NCI-H524 (cell line): ENCODE measurements around the gene SLC8A2.
A peak's percentile ranks its signal among the peaks of the same experiment; 100 is the strongest.

ENCODE experiments used
- DNase-seq, 2 experiments: peaks; one replicate each; lab custom pipeline; 2025; lab: John Stamatoyannopoulos, UW

Gene SLC8A2

DNA sequence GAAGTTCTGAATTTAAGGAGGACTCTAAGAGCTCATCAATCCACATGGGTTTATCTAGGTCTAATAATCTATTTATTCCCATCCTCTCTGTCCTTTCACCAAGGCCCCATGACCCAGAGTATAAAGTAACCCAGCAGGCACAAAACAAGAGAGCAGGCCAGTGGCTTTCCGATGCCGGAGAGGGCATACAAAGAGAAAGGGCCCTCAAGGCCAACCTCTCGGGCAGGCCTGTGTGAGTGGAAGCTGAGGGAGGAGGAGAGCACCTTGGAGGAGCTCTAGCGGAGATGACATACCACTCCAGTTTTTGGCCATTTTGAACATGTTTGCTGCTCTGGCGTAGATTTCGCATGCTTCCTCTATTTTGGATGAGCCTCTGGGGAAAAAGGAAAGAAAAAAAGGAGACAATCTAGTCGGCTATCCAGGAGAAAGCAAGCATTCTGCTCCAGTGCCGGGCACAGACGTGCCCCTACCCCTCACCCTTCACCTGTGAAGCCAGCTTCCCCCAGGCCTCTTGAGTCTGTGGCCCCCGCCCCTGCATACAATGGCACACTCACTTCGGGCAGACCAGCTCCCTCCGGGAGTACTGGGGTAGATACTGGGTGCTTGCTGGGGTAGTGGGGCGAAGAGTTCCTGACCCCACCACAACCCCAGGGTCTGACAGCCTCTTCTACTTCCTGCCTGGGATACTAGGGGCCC lies 31.6 kb upstream of the SLC8A2 start:
- DNase-seq = no peak

DNA sequence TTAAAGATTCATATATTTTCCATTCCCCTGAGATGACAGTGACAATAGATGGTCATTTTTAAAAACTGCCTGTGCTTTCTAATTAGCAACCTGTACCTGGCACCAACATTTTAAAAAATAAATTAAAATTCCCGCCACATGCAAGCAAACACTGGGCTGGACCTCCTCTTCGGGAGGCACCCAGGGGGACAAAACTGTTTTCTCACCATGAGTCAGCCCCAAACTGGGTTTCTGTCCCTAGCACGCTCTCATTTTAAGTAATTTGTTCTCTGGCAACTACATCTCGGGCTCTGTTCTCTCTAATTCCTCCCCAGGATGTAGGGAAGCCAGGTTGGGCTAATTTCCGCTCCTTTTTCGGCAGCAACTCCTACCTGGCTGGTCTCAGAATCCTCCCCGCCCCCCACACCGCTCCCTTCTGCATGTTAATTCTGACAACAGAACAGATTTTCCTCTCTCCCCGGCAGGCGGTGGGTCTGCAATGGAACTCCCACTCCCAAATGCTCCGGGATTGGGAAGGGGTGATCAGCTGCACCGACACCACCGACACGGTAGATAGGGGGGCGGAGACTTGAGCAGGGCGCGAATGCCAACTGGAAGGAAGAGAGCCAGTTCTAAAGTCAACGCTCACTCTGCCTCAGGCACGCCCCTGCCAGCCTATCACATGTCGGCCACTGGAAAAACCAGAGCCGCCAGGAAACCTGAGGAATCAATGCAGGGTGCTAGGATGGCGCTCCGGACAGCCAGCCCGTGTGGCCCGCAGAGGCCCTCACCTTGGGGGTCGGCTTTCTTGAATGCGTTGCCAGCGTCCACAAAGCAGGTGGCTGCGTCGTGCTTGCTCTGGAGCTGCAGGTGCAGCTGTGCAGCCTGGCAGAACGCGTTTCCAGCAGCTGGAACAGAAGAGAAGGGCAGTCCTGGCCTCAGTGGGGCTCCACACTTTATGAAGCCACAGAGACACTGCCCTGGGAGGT lies 28.5 kb upstream of the SLC8A2 start:
- DNase-seq = no peak

DNA sequence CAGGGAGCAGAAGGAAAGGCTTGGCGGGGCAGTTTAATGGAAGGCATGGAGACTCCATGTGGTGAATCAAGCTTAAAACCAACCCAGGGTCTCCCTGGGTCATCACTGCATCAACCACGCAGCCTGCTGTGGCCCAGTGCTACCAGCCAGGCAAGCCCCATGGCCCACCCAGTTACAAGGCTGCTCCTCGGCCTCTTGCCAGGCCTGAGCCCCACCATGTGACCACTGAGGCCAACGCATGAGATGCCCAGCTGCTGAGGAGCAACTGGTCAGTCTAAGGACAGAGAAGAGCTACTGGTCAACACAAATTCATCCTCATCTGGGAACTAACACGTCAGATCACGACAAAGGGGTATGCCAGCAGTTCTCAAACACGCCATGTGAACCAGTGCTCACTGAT lies 27.7 kb upstream of the SLC8A2 start:
- no peak for DNase-seq

DNA sequence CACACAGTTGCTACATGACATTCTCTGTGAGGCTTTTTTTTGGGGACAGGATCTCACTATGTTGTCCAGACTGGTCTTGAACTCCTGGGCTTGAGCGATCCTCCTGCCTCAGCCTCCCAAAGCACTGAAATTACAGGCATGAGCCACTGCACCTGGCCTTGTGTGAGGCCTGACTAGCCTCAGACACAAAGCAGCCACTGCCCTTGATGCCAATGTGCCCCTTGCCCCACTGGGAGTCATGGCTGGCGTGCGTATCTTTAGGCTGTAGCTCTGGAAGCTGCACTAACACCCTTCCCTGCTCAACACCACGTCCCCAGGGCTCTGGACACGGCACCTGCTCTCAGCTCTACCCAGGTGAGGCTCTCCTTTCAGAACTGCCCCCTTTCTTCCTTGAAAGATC lies 26.9 kb upstream of the SLC8A2 start:
- DNase-seq = no peak

DNA sequence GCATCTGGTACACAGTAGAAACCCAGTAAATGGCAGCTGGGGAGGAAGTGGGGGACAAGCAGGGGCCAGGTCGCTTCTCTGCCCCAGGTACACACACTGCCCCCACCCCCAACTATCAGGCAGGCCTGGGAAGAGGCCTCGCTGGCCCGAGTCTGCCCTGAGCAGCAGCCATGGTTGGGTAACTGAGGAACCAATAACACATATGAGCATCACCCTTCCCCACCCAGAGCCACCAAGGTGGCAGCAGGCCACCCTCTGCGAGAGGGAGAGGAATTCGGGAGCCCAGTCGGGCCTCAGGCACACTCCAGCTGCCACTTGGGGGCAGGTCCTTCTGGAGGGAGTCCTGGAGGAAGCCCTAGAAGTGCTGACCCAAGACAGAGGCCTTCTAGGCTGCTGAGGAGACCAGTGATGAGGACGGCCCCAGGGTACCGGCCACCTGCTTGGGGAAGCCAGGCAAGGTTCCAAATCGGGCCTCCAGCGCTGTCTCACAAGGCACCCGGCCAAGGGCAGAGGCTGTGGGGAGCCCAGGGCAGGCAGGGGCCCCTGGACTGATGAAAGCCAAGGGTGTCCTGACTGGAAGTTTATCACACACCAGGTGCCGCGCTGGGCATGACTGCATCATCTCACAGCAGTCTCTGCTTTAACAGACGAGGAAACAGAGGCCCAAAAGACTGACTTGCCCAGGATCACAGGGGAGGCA lies 26.3 kb upstream of the SLC8A2 start:
- DNase-seq = no peak

DNA sequence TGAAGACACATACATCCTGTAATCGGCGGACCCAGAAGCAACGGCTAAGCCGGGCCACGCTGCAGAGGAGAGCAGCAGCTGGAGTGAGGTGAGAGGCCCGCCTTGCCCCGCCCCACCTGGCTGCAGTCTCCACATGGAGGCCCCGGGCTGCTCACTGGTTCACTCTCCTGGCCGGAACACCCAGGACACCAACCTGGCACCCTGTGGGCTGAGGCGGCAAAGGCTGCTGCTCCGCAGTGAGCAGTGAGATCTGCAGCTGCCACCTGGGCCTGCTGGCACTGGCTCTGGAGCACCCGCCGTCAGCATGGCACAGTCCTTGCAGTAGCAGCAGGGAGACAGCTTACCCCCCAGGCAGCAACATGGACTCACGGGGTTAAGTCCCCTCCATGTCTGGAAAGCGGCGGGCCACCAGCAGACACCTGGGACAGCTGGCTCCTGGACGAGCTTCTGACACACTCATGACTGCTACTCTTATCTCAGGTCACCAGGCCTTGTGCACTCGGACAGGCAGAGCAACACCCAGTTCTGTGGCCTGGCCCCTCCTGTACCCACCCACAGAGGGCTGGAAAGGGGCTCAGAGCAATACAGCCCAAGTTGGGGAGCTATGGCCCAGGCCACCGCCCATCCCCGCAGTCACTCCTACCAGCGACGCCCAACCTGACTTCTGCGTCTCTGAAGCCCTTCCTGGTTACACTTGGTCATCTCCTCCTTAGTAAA lies 25.5 kb upstream of the SLC8A2 start:
- DNase-seq = peak; percentile 79 to 80

DNA sequence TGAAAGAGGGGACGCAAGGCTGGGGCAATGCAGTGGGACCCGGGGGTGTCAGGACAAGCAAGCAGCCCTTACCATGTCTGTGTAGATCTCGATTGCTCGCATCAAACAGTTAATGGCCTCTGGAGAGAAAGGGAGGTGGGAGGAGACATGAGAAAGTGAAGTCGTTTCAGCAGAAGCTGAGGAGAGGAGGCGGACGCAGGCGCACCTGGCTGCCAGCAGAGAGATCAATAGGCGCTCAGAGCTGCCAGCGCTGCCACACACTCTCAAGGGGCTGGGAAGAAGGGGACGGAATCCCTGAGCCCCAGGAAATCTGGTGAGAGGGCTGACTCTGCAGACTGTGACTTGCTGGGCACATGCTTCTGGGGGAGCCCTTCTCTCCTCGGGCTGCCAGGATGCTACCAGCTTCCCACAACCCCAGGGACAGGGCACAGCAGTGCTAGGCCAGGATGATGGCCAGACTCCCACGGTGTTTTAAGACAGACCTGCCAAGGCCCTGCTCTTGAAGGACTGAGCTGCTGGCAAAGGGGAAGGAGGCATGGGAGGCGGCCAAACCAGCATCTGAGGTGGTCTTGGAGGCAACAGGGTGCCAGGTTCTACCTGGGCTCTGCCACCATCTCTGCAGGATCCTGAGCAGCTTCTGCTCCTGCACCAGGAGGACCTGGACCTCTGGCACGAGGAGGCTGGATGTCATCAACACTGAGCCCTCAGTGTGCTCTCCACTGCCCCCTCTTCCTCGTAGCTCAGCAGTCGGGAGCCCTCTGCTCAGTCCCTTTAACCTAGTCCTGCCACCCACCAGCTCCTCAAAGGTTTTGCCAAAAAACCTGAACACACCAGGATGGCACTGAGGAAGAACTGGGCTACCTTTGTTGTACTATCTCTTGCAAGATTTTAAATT lies 24.0 kb upstream of the SLC8A2 start:
- peak; percentile 11 to 64 for DNase-seq

DNA sequence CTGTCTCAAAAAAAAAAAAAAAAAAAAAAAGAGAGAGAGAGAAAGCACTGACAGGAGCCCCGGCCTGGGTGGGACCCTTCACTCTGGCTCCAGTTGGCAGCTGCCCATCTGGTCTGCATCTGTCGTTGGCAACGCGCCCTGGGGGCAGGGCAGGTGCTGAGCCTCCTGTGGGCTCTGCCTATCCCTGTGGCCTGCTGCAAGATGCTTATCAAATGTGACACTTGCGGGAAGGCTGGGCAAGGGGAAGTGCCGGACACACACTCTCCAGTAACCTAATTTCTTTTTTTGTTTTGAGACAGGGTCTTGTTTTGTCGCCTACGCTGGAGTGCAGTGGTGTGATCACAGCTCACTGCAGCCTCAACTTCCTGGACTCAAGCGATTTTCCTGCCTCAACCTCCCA lies 23.0 kb upstream of the SLC8A2 start:
- peak; percentile 91 to 99 for DNase-seq

DNA sequence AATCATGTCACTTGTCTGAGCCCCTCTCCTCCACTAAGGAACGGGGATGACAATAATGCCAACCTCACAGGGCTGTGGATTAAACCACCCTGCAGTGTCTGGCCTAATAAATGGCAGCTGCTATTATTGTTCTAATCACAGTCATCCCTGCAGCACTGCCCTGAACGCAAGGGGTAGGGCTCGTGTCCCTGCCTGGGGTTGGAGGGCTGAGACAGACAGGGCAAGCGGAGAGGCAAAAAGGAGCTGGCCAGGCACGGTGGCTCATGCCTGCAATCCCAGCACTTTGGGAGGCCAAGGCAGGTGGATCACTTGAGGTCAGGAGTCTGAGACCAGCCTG lies 22.5 kb upstream of the SLC8A2 start:
- peak; percentile 31 to 67 for DNase-seq

DNA sequence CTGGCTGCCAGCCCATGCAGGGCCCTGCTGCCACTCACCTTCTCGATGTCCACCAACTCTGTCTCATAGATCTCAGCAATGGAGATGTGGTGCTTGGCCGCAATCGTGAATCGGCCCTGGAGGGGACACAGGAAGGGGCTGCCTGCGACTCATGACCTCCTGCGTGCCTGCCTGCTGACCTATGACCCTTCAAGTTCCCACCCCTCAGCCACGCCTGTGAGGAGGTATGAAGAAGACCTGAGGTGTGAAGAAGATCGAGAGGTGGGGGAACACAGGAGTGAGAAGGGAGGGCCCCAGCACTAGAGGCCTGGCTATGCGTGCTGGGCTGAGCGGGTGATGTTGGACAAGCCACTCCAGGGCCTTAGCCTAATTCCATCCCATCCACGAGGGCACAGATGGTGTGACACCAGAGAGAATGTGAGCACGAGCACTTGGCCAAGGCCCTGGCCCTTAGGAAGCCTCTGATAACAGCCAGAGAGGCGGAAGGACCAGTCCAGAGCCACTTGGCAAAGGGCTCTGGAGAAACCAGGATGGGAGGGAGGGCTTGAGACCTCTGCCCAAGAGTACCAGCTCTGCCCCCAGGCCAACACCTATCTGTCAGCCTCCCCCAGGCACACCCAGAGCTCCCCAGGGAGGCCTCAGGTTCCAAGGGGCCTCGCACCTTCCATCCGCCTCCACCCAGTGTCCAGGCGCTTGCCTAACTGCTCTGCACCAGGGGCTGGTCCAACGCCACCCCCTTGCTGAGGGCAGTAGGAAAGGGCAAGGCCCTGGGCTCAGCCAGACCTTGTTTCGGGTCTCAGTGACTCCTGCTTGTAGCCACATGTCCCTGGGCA lies 21.9 kb upstream of the SLC8A2 start:
- DNase-seq = peak; percentile 67 to 85

DNA sequence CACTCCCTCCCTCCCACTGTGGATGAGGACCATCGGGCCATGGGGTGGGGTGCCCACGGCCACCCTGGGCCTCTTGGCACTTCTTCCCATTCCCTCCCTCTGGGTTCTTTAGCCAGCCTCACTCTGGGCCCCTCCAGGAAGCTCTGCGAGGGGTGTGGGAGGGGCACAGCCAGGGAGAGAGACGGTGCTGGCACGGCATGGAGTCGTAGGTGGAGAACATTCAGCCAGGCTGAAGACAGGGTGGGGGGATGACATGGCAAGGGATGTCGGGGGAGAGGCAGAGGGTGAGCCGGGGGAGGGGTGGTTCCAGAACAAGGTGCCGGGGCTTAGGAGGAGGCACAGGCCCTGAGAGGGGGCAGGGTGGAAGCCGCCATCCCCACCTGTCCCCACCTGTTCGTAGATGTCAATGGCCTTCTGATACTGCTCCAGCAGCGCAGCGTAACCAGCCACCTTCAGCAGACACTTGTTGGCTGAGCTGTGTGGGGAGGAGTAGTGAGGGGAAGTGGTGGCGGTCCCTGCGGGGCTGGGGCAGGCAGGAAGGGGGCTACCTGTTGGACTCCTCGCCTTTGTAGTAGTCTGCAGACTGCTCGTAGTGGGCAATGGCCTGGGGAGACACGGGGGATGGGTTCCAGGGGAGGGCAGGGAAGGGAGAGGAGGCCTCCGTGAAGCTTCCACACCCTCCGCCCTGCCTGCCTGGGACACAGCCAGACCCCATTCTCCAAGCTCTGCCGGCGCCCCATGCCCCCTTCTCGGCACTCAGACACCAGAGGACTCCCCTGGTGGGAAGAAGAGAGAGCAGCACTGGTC lies 21.1 kb upstream of the SLC8A2 start:
- DNase-seq = no peak

DNA sequence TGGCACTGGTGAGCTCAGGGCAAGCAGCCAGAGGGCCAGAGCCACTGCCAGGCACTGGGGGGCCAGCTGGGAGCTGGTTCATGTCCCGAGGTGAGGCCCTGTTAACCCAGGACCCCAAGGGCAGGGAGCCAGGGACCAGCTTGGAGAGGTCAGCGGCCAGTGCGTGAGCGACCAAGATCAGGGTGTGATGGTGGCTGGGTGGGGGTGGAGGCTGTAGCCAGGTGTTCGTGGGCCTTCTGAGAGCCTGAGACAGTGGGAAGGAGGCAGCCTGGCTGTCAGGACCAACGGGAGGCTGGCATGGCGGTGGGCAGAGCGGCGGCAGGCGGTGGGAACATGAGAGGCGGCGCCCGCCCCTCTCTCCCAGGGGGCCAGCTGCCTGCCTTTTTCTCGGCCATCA lies 20.4 kb upstream of the SLC8A2 start:
- DNase-seq = no peak

DNA sequence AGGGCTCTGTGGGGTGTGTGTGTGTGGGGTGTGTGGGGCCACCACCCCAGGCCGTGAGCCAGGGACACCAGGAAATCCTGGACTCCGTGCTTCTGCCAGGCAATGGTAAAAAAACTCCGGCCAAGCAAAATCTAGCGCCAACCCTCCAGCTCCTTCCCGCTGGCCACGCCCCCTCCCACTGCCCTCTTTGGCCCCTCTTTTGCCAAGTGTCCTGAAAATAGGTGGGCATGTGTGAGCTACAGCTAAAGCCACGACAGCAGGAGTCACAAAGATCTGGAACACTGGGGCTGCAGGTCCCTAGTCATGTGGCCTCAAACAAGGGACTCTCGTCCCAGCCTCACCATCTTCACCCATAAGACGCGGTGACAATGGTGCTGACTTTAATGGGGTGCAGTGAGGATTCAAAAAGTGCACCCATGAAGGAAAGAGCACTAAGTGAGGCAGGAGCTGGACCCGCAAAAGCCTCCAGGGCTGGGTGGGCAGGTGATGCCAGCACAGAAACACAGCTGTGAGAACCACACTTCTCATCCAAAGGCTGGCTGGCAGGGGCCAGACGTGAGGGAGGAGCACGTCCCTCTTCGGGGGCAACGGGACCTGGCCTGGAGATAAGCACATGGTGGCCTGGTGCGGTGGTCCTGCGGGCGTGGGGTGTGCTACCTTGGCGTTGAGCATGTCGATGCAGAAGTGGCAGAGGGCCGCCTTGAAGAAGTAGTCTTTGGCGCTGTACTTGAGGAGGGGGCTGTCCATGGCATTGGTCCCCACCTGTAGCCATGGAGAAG lies 19.9 kb upstream of the SLC8A2 start:
- DNase-seq = no peak

DNA sequence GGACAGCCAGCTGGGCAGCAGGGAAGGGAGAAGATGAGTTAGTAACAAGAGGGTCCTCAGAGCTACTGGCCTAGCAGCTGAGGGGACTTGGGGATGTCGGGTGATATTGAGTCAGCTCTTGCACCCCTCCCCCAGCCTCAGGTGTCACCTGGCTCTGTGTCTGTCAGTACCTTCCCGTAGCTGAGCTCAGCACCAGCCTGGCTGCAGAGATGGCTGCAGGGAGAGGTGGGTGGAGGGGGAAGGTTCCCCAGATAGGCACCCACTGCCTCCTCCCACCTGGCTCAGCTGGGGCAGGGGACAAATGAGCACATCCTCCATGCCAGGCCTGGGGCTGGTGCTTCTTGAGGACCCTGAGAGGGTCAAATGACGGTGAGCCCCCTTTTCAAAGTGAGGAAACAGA lies 19.2 kb upstream of the SLC8A2 start:
- no peak for DNase-seq

DNA sequence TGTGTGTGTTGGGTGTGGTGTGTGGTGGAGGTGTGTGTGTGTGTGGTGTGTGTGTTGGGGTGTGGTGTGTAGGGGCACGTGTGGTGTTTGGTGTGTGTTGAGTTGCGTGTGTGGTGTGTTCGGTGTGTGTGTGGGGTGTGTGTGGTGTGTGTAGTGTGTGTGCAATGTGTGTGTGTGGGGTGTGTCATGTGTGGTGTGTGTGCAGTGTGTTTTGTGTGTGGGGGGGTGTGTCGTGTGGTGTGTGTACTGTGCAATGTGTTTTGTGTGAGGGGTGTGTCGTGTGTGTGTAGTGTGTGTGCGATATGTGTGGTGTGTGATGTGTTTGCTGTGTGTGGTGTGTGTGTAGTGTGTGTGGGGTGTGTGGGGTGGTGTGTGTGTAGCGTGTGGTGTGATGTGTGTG lies 18.3 kb upstream of the SLC8A2 start:
- DNase-seq = no peak

DNA sequence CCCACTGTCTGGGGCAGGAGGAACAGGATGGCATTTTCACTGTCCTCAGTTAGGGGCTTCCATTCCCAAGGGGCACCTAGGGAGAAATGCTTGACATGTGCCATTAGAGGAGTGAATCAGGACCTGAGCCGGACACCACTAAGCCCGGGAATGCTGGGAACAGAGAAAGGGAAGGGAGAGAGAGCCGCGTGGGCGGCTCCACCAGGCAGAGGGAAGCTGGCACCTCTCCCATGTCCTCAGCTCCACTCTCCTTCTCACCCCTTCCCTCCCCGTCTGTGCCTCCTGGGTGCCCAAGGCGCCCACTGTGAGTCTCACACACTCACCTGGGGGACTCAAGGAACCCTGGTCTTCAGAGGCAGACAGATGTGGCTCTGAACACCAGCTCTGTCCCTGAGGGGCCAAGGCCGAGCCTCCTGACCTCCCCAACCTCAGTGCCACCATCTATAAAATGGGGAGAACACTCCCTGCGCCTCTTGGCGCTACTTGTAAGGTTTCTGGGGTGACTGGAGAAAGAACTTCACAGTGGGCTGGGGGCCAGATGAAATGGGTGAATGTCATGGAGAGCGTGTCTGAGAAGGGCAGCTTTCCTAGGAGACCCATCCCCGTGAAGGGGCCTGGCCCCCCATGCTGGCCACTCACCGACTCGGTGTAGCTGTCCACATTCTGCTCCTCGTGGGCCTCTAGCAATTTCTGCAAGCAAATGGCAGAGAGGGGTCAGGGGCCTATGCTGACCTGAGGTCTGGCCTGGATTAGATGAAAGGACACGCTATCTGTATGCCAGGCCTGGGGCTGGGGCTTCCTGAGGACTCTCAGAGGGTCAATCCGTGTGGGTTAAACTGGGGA lies 17.6 kb upstream of the SLC8A2 start:
- DNase-seq = no peak
